Activated effector memory CD4-positive, alpha-beta T cell treated with anti-CD3 and anti-CD28 coated beads, Interleukin-2, amount 50 U/mL, for 16 hours (primary cell): ENCODE data around the gene IL10RB.
"Not testable (repeated sequence)": the region's sequence is repeated elsewhere in the genome, so short reads cannot be mapped to it uniquely, and the experiment has no call there.

Experiments
- DNase-seq: peaks from one replicate; pipeline ENCODE4 v3.0.0-alpha.2; 2020

Gene IL10RB

DNA sequence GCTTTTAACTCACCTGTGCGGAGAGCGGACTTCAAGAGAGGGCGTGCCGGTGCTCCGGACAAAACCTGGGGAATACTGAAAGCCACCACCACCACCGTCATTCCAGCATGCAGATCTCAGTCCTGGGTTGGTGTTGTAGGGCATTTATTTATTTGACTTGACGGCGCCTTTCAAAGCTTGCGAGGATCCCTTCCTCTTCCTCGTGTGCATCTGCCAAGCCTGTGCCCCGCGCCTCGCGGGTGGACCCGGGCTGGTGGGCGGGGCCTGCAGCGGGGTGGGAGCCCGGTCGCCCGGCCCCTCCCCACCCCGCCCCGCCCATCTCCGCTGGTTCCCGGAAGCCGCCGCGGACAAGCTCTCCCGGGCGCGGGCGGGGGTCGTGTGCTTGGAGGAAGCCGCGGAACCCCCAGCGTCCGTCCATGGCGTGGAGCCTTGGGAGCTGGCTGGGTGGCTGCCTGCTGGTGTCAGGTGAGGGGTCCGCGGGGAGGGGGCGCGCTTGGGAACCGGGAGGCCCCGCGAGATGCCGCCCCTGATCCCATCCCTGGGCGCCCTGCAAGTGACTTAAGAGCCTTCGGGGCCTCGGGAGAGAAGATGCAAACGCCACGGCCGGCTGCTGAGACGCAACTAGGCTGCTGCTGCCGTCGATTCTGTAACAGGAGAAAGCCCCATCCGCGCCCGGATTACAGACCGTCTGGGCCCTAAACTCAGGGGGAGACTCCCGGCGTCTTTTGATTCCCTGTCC lies at the start of gene IL10RB:
IL10RB (plus strand) TSS at position 318 of the 739 bp plus-strand sequence; CDS start at position 417, 99 bp downstream.
- peak; percentile 90 for DNase-seq

DNA sequence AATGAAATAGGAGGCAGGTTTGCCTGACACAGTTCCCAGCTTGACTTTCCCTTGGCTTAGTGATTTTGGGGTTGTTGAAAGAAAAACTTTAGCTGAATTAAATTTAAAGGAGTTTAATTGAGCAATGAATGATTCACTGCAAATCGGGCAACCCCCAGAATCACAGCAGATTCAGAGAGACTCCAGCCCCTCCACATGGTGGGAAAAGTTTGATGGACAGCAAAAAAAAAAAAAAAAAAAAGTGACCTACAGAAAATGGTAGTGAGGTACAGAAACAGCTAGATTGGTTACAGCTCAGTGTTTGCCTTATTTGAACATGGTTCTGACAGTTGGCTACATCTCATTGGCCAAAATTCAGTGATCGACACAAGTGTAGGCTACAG lies 49.0 kb upstream of the IL10RB start:
- DNase-seq = no peak

DNA sequence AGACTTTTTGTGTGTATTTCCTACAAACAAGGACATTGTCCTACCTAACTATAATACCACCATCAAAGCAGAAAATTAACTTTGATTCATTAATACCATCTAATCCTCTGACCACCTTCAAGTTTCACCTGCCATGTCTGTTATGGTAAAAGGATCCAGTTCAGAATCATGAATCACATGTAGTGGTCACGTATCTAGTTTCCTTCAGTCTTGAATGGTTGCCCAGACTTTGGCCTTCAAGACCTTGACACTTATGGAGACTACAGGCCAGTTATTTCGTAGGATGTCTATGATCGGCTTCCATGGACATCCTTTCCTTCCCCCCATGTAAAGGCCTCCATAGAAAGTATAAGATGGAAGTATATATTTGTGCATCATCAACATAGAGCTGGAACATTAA lies 46.9 kb upstream of the IL10RB start:
- DNase-seq = no peak

DNA sequence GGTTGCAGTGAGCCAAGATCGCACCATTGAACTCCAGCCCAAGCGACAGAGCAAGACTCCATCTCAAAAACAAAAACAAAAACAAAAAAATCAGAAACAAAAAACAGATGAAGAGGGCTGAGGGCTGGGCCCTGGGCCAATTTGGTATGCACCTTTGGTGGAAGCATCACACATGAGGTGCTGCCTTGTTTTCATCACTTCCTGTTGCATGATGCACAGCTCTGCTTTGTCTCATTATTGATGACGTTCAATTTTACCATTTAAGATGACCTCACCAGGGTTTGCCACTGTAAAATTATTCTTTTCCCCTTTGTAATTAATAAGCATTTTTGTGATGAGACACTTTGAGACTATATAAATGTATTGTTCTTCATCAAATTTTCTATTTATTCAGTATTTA lies 46.2 kb upstream of the IL10RB start:
- no peak for DNase-seq

DNA sequence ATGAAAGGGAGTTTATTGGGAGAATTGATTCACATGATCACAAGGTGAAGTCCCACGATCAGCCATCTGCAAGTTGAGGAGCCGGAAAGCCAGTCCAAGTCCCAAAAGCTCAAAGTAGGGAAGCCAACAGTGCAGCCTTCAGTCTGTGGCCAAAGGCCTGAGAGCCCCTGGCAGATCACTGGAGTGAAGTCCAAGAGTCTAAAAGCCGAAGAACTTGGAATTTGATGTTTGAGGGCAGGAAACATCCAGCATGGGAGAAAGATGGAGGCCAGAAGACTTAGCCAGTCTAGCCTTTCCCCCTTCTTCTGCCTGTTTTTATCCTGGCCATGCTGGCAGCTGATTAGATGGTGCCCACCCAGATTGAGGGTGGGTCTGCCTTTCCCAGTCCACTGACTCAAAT lies 40.8 kb upstream of the IL10RB start:
- not testable (repeated sequence) for DNase-seq

DNA sequence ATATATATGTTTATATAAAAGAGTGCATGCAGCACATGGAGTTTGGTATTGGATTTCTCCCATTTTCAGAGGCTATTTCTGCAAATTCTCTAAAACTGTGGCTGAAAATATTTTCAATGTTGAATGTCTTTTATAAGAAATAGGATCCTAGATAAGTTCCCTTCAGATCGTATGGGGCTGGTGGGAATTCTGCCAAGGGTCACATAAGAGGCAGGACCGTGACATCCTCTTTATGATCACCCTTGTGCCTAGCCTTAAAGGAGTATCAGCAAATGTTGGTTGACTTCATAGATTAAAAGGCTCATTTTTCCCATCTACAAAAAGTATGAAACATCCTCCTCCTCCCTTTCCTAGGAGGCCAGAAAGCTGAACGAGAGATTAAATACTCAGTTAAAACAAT lies 37.7 kb upstream of the IL10RB start:
- no peak for DNase-seq

DNA sequence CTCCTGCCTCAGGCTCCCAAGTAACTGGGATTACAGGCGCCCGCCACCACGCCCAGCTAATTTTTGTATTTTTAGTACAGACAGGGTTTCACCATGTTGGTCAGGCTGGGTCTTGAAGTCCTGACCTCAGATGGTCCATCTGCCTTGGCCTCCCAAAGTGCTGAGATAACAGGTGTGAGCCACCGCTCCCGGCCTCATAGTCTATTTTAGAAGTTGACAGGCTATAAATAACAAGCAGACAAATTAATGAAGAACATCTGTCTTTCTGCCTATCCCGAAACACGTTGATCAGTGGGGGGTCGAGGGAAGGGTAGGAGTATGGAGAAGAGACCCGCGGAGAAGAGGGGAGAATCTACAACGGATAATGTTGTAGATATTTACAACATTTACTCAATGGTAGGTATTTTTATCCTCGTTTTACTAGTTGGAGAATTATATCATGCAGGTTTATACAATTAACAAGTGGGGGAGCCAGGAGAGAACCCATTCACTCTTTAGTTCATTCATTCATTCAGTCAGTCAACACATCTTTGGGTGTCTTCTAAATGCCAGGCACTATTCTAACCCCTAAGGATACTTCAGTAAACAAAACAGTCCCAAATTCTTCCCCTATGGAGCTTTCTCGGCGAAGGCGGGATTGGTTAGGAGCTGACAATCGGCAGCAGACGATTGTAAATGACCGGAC lies 36.9 kb upstream of the IL10RB start:
- no peak for DNase-seq

DNA sequence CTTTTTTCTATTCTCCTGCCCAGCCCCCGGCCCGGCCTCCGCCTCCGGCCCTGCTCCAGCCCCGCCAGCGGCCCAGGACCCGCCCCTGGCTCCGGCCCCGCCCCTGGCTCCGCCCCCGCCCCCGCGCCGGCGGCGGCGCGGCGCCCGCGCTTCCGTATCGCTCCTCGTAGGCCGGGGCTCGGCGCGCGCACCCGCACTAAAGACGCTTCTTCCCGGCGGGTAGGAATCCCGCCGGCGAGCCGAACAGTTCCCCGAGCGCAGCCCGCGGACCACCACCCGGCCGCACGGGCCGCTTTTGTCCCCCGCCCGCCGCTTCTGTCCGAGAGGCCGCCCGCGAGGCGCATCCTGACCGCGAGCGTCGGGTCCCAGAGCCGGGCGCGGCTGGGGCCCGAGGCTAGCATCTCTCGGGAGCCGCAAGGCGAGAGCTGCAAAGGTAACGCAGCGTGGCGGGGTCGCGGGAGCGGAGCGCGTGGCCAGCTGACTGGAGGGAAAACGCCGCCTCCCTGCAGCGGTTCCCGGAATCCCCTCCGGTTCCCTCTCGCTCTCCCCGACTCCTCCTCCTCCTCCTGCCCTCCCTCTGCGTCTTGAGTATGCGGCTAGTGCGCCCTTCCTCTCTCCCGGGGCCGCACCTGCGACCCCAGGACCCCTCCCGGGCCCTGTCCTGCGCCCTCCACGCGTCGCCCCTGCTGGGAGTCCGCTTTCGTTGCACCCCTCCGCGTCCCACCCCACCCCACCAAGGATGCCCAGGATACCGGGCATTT lies 36.2 kb upstream of the IL10RB start, which contains the start of gene IFNAR2:
IFNAR2 (plus strand) TSS at position 155 of the 761 bp plus-strand sequence. CDS start 11,985 bp downstream, outside the sequence.
- peak; percentile 92 for DNase-seq

DNA sequence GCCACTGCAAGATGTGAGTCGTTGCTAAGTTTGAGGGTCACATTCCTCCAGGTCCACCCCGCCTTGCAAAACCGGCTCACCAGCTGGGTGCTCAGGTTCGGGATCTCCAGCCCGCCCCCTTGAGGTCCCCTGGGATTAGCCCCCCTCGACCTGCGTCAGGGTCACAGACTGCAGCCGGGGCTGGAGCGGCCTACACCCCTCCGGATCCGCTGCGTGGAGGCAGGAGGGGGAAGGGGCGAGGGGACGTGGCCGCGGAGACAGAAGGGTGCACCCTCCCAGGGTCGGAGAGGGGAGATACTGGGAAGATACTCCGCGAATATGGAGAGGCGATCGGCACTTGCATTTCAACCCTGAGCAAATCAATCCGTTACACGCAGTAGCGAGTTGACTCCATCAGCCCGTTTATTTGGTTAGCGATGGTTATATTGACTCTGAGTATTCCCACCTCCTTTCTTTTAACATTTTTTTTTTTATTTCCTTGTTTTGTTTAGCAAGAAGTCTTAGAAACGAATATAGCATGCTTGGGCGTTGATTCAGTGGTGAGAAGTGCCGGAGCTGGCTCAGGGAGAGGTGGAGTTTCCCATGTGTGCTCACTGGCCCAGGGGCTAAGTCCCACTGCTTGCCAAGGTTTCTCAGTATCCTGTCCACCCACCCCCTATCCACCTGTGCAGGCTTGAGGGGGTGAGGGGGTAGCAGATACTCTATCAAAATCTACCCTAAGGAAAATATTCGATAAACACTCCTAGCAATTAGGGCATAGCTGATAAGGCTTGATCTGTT lies 35.4 kb upstream of the IL10RB start:
- DNase-seq = peak; percentile 79

DNA sequence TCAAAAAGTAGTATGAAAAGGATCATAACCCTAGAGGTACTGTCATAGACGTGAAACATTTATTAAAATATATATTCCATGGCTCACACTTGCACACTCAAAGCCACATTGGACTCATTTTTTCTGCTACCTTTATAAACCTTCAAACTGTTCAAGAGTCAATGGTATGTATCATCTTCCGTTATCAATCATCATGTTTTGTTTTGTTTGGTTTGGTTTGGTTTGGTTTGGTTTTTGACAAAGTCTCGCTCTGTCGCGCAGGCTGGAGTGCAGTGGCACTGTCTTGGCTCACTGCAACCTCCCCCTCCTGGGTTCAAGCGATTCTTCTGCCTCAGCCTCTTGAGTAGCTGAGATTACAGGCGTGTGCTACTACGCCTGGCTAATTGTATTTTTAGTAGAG lies 34.6 kb upstream of the IL10RB start:
- peak; percentile 84 for DNase-seq

DNA sequence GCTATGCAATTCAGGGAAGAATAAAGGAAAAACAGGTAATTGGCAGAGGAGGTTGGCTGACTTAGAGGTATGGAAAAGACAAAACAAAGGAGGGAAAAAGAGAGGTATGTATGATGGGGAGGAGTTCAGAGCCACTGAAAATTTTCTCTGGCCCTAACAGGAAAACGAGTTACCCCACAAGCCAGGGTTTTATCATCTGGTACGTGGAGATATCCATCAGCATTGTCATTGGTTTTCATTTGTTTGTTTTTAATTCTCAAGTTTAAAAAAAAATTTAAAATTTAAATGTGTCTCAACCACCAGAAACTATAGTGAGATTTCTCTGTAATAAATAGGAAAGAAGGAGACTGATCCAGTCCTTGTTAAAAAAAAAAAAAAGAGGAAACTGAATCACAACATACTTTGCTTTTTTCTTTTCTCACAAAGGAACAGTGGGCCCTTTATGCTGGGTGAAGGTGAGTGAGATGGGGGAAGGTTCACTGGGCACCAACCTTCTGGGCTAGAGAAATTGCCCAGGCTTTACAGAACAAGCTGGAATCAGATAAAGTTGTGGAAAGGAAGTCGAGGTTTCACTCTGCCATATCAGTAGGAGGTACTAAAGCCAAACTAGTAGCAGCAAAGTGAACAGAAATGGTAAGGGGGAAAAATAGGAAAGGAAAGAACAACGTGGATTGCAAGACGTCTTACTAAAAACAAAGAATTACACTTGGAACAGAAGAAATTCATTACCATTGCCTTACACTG lies 33.7 kb upstream of the IL10RB start:
- DNase-seq = no peak

DNA sequence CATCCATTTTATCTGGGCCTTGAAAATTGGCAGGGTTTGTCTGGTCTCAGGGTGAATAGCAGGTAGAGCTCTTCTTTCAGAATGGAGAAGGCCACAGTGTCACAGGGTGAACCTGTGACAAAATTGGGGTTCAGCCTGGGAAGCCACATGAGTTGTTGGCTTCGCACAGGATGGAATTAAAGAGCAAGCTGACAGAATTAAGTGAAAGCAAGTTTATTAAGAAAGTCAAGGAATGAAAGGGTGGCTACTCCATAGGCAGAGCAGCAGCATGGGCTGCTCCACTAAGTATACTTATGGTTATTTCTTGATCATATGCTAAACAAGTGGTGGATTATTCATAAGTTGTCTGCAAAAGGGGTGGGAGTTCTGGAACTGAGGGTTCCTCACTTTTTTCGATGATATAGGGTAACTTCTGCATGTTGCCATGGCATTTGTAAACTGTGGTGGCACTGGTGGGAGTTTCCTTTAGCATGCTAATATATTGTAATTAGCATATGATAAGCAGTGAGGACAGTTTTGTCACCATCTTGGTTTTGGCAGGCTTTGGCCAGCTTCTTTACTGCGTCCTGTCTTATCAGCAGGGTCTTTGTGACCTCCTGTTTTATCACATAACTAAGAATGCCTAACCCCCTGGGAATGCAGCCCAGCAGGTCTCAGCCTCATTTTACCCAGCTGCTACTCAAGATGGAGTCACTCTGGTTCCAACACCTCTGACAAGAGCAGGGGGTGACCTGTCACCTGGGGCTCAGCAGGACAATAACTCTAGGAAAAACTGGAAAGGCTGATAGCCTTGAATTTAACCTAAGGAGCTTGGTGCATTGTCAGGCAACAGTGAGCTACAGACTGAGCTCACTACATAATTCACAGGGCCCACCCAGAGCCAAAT lies 31.3 kb upstream of the IL10RB start:
- no peak for DNase-seq

DNA sequence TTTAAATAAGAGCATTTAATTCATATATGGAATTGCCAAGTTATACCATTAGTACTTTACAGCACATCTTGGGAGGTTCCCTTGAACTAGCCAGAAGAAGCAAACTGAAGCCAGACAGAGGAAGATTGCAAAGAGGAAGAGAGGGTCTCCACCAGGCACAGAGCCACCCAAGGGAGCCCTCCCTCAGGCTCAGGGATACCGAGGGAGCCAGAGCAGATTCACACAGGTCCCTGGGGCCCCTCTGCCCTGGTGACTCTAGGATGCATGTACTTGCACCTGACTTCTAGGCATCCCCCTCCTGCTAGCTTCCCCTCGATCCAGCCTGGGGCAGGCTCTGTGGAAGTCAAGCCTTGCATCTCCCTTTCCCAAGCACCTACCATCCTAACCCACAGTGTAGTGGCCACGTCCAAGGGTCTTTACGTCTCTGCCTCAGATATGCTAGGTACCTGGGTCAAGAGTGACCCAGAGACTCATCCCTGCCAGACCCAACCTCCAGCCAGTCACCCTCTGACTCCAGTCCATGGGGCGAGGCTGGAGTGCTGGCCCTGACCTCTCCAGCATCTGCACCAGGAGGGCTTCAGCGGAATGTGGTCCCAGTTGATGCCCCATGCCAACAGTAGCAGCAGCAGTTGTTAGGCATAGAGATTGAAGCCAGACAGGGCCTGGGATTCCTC lies 30.0 kb upstream of the IL10RB start:
- DNase-seq = no peak

DNA sequence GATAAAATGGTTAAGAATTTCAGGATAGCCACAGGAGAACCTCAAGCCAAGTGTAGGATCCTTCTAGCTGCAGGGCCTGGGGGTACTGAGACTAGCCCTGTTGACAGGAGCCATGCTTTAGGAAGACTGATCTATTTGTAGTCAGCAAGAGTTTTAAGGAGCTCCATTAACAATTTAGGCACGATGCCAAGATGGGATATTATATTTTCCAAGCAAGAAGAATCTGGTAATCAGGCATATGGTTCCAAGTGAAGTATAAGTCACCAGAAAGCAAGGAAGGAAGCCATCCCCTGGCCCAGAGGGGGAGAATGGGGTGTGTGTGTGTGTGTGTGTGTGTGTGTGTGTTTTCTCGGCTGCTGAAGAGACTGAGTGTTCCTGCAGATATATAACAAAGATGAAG lies 29.4 kb upstream of the IL10RB start:
- no peak for DNase-seq

DNA sequence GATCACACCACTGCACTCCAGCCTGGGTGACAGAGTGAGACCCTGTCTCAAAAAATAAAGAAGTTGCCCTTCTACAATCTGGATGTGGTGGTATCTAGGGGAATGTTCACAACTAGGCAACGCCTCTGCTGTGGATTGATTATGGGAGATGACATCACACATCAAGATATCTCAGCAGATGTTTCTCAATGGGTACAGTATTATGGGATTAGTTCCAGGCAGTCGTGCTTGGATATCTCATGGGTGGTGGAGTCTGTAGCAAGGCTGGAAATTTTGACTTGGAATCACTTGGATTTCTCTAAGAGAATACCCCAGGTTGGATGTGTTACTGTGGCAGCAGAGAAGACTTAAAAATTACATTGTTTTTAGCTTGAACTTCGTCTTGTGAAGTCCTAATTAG lies 28.7 kb upstream of the IL10RB start:
- no peak for DNase-seq

DNA sequence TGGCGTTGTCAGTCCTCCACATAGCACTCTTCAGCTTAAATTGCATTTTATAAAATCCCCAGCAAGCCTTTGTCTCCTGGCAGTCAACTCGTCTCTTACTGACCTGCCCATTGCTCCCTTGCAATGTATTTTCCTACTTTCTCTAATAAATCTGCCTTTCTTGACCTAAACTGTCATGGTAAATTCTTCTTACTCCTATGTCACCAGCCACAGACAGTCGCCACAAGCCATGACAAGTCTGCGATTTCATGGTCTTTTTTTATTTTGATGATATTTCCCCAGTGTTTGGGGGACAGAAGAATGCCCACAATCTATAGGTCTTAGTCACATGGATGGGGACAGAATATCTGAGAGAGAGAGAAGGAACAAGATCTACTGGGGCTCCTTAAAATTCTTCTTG lies 28.0 kb upstream of the IL10RB start:
- DNase-seq = no peak

DNA sequence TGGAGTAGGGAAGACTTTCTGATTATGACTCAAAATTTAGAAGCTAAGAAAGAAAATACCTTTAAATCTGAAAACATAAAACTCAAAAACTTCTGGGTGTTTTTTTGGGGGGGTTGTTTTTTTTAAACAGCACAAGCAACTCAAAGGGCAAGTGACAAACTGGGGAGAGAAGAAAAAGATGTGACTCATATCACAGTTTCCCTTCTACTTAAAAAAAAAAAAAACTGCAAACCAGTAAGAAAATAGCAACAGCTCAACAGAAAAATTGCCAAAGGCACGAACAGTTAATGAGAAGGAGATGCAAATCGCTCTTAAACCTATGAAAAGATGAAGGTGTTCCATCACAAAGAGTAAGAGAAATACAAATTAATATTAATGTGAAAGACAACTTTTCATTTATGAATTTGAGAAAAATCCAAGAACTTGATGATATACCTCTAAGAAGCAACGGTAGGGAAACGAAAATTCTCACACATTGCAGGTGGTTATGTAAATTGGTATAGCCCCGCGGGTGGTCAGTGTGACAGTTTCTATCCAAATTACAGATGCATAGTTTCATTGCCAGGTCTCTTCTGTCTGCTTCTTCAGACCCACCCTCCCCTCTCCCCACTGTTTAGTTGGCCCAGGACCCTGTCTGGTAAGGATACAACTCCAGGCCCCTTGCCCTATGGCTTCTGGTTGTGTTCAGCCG lies 27.5 kb upstream of the IL10RB start:
- DNase-seq = no peak

DNA sequence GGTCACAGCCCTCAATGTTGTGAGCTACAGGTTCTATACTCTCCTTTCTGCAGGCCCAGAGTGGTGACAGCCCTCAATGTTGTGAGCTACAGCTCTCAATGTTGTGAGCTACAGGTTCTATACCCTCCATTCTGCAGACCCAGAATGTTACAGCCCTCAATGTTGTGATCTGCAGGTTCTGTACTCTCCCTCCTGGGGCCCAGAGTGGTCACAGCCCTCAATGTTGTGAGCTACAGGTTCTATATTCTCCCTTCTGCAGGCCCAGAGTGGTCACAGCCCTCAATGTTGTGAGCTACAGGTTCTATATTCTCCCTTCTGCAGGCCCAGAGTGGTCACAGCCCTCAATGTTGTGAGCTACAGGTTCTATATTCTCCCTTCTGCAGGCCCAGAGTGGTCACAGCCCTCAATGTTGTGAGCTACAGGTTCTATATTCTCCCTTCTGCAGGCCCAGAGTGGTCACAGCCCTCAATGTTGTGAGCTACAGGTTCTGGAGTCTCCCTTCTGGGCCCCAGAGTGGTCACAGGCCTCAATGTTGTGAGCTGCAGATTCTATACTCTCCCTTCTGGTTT lies 26.5 kb upstream of the IL10RB start:
- not testable (repeated sequence) for DNase-seq

DNA sequence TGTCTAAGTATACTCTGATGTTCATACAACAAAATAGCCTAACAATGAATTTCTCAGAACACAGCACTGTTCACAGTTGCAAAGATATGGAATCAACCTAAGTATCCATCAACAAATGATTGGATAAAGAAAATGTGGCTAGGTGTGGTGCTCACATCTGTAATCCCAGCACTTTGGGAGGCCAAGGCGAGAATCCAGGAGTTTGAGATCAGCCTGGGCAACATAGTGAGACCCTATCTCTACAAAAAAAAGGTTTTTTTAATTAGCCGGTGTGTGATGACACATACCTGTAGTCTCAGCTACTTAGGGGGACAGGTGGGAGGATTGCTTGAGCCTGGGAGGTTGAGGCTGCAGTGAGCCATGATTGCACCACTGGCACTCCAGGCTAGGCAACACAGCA lies 25.8 kb upstream of the IL10RB start:
- DNase-seq = no peak

DNA sequence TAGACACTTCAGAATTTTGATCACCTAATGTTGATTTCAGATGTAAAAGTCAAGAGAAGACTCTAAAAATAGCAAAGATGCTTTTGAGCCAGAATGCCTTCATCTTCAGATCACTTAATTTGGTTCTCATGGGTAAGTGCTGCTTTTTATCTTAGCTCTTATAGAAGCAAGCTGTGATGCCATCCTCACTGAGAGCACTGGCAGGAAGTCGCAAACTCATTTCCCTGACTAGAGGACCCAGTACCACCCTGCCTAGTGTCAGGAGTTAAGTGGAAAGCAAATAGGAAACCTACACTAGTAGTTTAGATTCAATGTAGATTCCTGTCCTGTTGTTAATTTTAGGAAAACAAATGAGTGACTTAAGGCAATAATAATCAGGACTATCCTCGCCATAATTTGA lies 24.3 kb upstream of the IL10RB start:
- DNase-seq = no peak
